Measurements from ENCODE around the gene CCDC28B. TPM values are rescaled to one million over a fixed set of nuclear protein-coding genes. Genes with fewer than 3 reads are reported as not detected.

The CCDC28B gene
- total and polyA plus RNA-seq, 2 donors (not counting 1 experiment from before 2014, with no cell fraction given): 10.1 to 12.4 TPM

GRCh38 chr1:32231843-32232432, 31.5 kb downstream of the CCDC28B start:
- H3K27ac ChIP-seq (ENCODE audit: insufficient read depth, low read length): no peak overlapping the region
- TF ChIP-seq EZH2 (IDR thresholded peaks at IDR 0.05; ENCODE audit: low read length, missing control alignments) (no peak), CTCF (conservative IDR thresholded peaks at IDR 0.05 in 1 of 2, IDR thresholded peaks at IDR 0.05 in 1 of 2; ENCODE audit: low read depth in 1 of 2, low read length in 2 of 2) (no peak)
- H3K4me3 ChIP-seq (replicated peaks in 1 of 4; ENCODE audit: control extremely low read depth in 1 of 4, insufficient read depth in 1 of 4, low read depth in 3 of 4, low read length in 4 of 4): no peak overlapping the region
- H2AFZ ChIP-seq (ENCODE audit: low read length): no peak overlapping the region
- H3K4me1 ChIP-seq (ENCODE audit: control insufficient read depth, extremely low read depth, insufficient read depth, low read length): peaks cover 5% of the 10 kb centered on the region
- H3K4me2 ChIP-seq (ENCODE audit: extremely low read depth, insufficient read depth, low read length): no peak overlapping the region
- H3K36me3 ChIP-seq (ENCODE audit: control insufficient read depth, insufficient read depth, low read length): peaks cover 25% of the 10 kb centered on the region
- H3K9me3 ChIP-seq (ENCODE audit: control insufficient read depth, insufficient read depth, low read depth, low read length): no peaks in the 10 kb centered on the region
- no peaks in the 10 kb centered on the region for H3K27me3 ChIP-seq (ENCODE audit: control insufficient read depth, insufficient read depth, low read length)
- no peaks in the 10 kb centered on the region for H4K20me1 ChIP-seq (ENCODE audit: control insufficient read depth, extremely low read depth, insufficient read depth, low read length)
- DNase-seq (ENCODE audit: low read depth in 2 of 2): no peak
- H3K79me2 ChIP-seq (ENCODE audit: control insufficient read depth, insufficient read depth, low read length): no peaks in the 10 kb centered on the region
- H3K9ac ChIP-seq (ENCODE audit: insufficient read depth, low read length): no peak overlapping the region

GRCh38 chr1:32232558-32233304, 32.3 kb downstream of the CCDC28B start:
- no peaks in the 10 kb centered on the region for H3K9me3 ChIP-seq (ENCODE audit: control insufficient read depth, insufficient read depth, low read depth, low read length)
- no peak overlapping the region for H3K27ac ChIP-seq (ENCODE audit: insufficient read depth, low read length)
- H3K36me3 ChIP-seq (ENCODE audit: control insufficient read depth, insufficient read depth, low read length): peaks cover 24% of the 10 kb centered on the region
- H3K9ac ChIP-seq (ENCODE audit: insufficient read depth, low read length): no peak overlapping the region
- H3K4me2 ChIP-seq (ENCODE audit: extremely low read depth, insufficient read depth, low read length): no peak overlapping the region
- H3K4me3 ChIP-seq (replicated peaks in 1 of 4; ENCODE audit: control extremely low read depth in 1 of 4, insufficient read depth in 1 of 4, low read depth in 3 of 4, low read length in 4 of 4): no peak overlapping the region
- DNase-seq (ENCODE audit: low read depth in 2 of 2): no peak
- peaks cover 5% of the 10 kb centered on the region for H3K4me1 ChIP-seq (ENCODE audit: control insufficient read depth, extremely low read depth, insufficient read depth, low read length)
- H2AFZ ChIP-seq (ENCODE audit: low read length): no peak overlapping the region
- no peaks in the 10 kb centered on the region for H3K79me2 ChIP-seq (ENCODE audit: control insufficient read depth, insufficient read depth, low read length)
- TF ChIP-seq EZH2 (IDR thresholded peaks at IDR 0.05; ENCODE audit: low read length, missing control alignments) (no peak), CTCF (conservative IDR thresholded peaks at IDR 0.05 in 1 of 2, IDR thresholded peaks at IDR 0.05 in 1 of 2; ENCODE audit: low read depth in 1 of 2, low read length in 2 of 2) (no peak)
- no peaks in the 10 kb centered on the region for H4K20me1 ChIP-seq (ENCODE audit: control insufficient read depth, extremely low read depth, insufficient read depth, low read length)
- H3K27me3 ChIP-seq (ENCODE audit: control insufficient read depth, insufficient read depth, low read length): no peaks in the 10 kb centered on the region

GRCh38 chr1:32234792-32235191, 34.4 kb downstream of the CCDC28B start:
- no peak overlapping the region for H3K4me3 ChIP-seq (replicated peaks in 1 of 4; ENCODE audit: control extremely low read depth in 1 of 4, insufficient read depth in 1 of 4, low read depth in 3 of 4, low read length in 4 of 4)
- no peak for TF ChIP-seq CTCF (conservative IDR thresholded peaks at IDR 0.05 in 1 of 2, IDR thresholded peaks at IDR 0.05 in 1 of 2; ENCODE audit: low read depth in 1 of 2, low read length in 2 of 2)
- no peak for TF ChIP-seq EZH2 (IDR thresholded peaks at IDR 0.05; ENCODE audit: low read length, missing control alignments)
- no peaks in the 10 kb centered on the region for H4K20me1 ChIP-seq (ENCODE audit: control insufficient read depth, extremely low read depth, insufficient read depth, low read length)
- no peak overlapping the region for H3K4me2 ChIP-seq (ENCODE audit: extremely low read depth, insufficient read depth, low read length)
- peaks cover 5% of the 10 kb centered on the region for H3K4me1 ChIP-seq (ENCODE audit: control insufficient read depth, extremely low read depth, insufficient read depth, low read length)
- no peak overlapping the region for H3K9ac ChIP-seq (ENCODE audit: insufficient read depth, low read length)
- DNase-seq (ENCODE audit: low read depth in 2 of 2): no peak
- H3K9me3 ChIP-seq (ENCODE audit: control insufficient read depth, insufficient read depth, low read depth, low read length): no peaks in the 10 kb centered on the region
- no peaks in the 10 kb centered on the region for H3K79me2 ChIP-seq (ENCODE audit: control insufficient read depth, insufficient read depth, low read length)
- peak overlapping the region; percentile 14 for H3K27ac ChIP-seq (ENCODE audit: insufficient read depth, low read length)
- H3K27me3 ChIP-seq (ENCODE audit: control insufficient read depth, insufficient read depth, low read length): no peaks in the 10 kb centered on the region
- no peak overlapping the region for H2AFZ ChIP-seq (ENCODE audit: low read length)
- peaks cover 16% of the 10 kb centered on the region for H3K36me3 ChIP-seq (ENCODE audit: control insufficient read depth, insufficient read depth, low read length)
